HG03378 (cell line): ENCODE results near the gene CD207.
"Not testable (repeated sequence)": the region's sequence is repeated elsewhere in the genome, so short reads cannot be mapped to it uniquely, and the experiment has no call there.

Source experiments
- ATAC-seq: cut with Tn5 transposase; IDR thresholded peaks from one replicate; pipeline ENCODE4 v1.9.1; 2021; ENCODE audit warnings: mild to moderate bottlenecking, moderate library complexity; ENCODE audit not compliant: unreplicated experiment

Gene CD207

GRCh38 chr2:70829916-70830315 is 5.7 kb downstream of the CD207 start:
- ATAC-seq, result no peak

GRCh38 chr2:70828914-70829824 is 6.4 kb downstream of the CD207 start:
- no peak for ATAC-seq

GRCh38 chr2:70828115-70828514 is 7.5 kb downstream of the CD207 start:
- ATAC-seq, result no peak

GRCh38 chr2:70827388-70827787 is 8.2 kb downstream of the CD207 start:
- no peak for ATAC-seq

GRCh38 chr2:70826696-70827350 is 8.8 kb downstream of the CD207 start:
- ATAC-seq, result no peak

GRCh38 chr2:70823249-70823648 is 12.4 kb downstream of the CD207 start:
- ATAC-seq, result no peak

GRCh38 chr2:70822843-70823242 is 12.8 kb downstream of the CD207 start:
- no peak for ATAC-seq

- ATAC-seq, result no peak
These were observed 15.1 kb downstream of the CD207 start, which contains the start of gene CLEC4F for GRCh38 chr2:70820499-70820898. TSS of gene CLEC4F (minus strand) at chr2:70820599. CDS start at chr2:70820523, 76 bp downstream.

- no peak for ATAC-seq
These were observed 18.2 kb downstream of the CD207 start for GRCh38 chr2:70817284-70817954.

GRCh38 chr2:70816726-70817125 is 18.9 kb downstream of the CD207 start:
- ATAC-seq, result no peak

GRCh38 chr2:70808983-70809958 is 26.3 kb downstream of the CD207 start:
- ATAC-seq, result no peak

- ATAC-seq, result no peak
These were observed 27.8 kb downstream of the CD207 start for GRCh38 chr2:70807828-70808118.

GRCh38 chr2:70807102-70807827 is 28.4 kb downstream of the CD207 start:
- ATAC-seq, result no peak

GRCh38 chr2:70806620-70807019 is 29.0 kb downstream of the CD207 start:
- ATAC-seq, result no peak

GRCh38 chr2:70806013-70806412 is 29.6 kb downstream of the CD207 start:
- ATAC-seq, result no peak

GRCh38 chr2:70801607-70802263 is 33.9 kb downstream of the CD207 start:
- no peak for ATAC-seq

GRCh38 chr2:70799706-70800105 is 35.9 kb downstream of the CD207 start:
- ATAC-seq, result no peak

GRCh38 chr2:70797996-70798395 is 37.6 kb downstream of the CD207 start:
- not testable (repeated sequence) for ATAC-seq

- ATAC-seq, result no peak
These were observed 38.1 kb downstream of the CD207 start for GRCh38 chr2:70797506-70797905.
